GM23338 (cell line): ENCODE results near the gene SSR4. TPM values are rescaled to one million over a fixed set of nuclear protein-coding genes. Genes with fewer than 3 reads are reported as not detected.

Experiments used
- ATAC-seq: fragments of 200-7000 bp; cut with Tn5 transposase; 3 replicates; pipeline ENCODE4 v1.9.1; 2020
- DNase-seq: peaks from one replicate; pipeline ENCODE4 v3.0.0-alpha.2; 2015; ENCODE audit warnings: low spot score
- H2AFZ ChIP-seq: fragments of 200-600 bp; sonication (generic); 2 replicates; pipeline ENCODE4 v1.8.0; 2016; ENCODE audit warnings: antibody characterized with exemption, mild to moderate bottlenecking, moderate library complexity
- H3F3A ChIP-seq: fragments of 200-600 bp; sonication (generic); replicated peaks from 2 replicates; pipeline ENCODE4 v1.8.0; 2017; ENCODE audit warnings: antibody characterized with exemption, mixed run types, low read depth
- H3K27ac ChIP-seq: fragments of 200-600 bp; sonication (generic); 2 replicates; pipeline ENCODE4 v1.6.1; 2016; ENCODE audit warnings: low read depth
- H3K27me3 ChIP-seq: fragments of 200-600 bp; sonication (generic); 2 replicates; pipeline ENCODE4 v1.8.0; 2016; ENCODE audit warnings: mild to moderate bottlenecking, mixed run types, moderate library complexity; ENCODE audit not compliant: insufficient read depth
- H3K36me3 ChIP-seq: fragments of 200-600 bp; sonication (generic); 2 replicates; pipeline ENCODE4 v1.8.0; 2016; ENCODE audit warnings: mild to moderate bottlenecking; ENCODE audit not compliant: insufficient read depth
- H3K4me1 ChIP-seq: fragments of 200-600 bp; sonication (generic); 2 replicates; pipeline ENCODE4 v1.8.0; 2016; ENCODE audit warnings: mild to moderate bottlenecking, moderate library complexity; ENCODE audit not compliant: insufficient read depth
- H3K4me2 ChIP-seq: fragments of 200-600 bp; sonication (generic); 2 replicates; pipeline ENCODE4 v1.7.1; 2017; ENCODE audit warnings: mixed run types
- H3K4me3 ChIP-seq: fragments of 200-600 bp; sonication (generic); 2 replicates; pipeline ENCODE4 v1.6.1; 2016; ENCODE audit warnings: mixed run types
- H3K79me2 ChIP-seq: fragments of 200-600 bp; sonication (generic); replicated peaks from 2 replicates; pipeline ENCODE4 v1.8.0; 2017; ENCODE audit warnings: mild to moderate bottlenecking; ENCODE audit not compliant: insufficient read depth
- H3K9me2 ChIP-seq: fragments of 200-600 bp; sonication (generic); 2 replicates; pipeline ENCODE4 v1.8.0; 2017; ENCODE audit not compliant: insufficient read depth
- H4K20me1 ChIP-seq: fragments of 200-600 bp; sonication (generic); replicated peaks from 2 replicates; pipeline ENCODE4 v1.8.0; 2017; ENCODE audit warnings: mild to moderate bottlenecking; ENCODE audit not compliant: insufficient read depth
- H3K27ac Mint-ChIP-seq: 2 replicates; pipeline ENCODE4 v1.8.0; 2020; ENCODE audit warnings: inconsistent platforms, mild to moderate bottlenecking, moderate library complexity, mixed read lengths
- H3K27me3 Mint-ChIP-seq: 3 replicates; pipeline ENCODE4 v1.8.0; 2022; ENCODE audit warnings: low read depth, mild to moderate bottlenecking, moderate library complexity, mixed read lengths, inconsistent platforms; ENCODE audit not compliant: insufficient read depth, poor library complexity
- H3K36me3 Mint-ChIP-seq: 3 replicates; pipeline ENCODE4 v1.8.0; 2021; ENCODE audit warnings: low read depth, mild to moderate bottlenecking, inconsistent platforms, moderate library complexity, mixed read lengths
- H3K4me1 Mint-ChIP-seq: 3 replicates; pipeline ENCODE4 v1.8.0; 2020; ENCODE audit warnings: mild to moderate bottlenecking, inconsistent platforms, mixed read lengths
- H3K4me3 Mint-ChIP-seq: 3 replicates; pipeline ENCODE4 v1.8.0; 2021; ENCODE audit warnings: moderate library complexity, mild to moderate bottlenecking, inconsistent platforms, mixed read lengths
- H3K9me3 Mint-ChIP-seq: 3 replicates; pipeline ENCODE4 v1.8.0; 2020; ENCODE audit warnings: moderate library complexity, mild to moderate bottlenecking, inconsistent platforms, mixed read lengths
- CREB1 ChIP-seq: fragments of 250-450 bp; sonication (Bioruptor Pico); IDR thresholded peaks from 2 replicates; pipeline ENCODE4 v1.5.0; 2020; ENCODE audit warnings: low read depth, mild to moderate bottlenecking, moderate library complexity
- ETS1 ChIP-seq: IDR thresholded peaks from 2 replicates; pipeline ENCODE4 v1.6.1; 2016; ENCODE audit warnings: antibody characterized with exemption
- EZH2 ChIP-seq: fragments of 200-600 bp; sonication (generic); IDR thresholded peaks from one replicate; pipeline ENCODE4 v1.8.0; 2017; ENCODE audit warnings: antibody characterized with exemption, mild to moderate bottlenecking, low read depth; ENCODE audit not compliant: unreplicated experiment
- EZH2phosphoT487 ChIP-seq: fragments of 200-600 bp; sonication (generic); IDR thresholded peaks from one replicate; pipeline ENCODE4 v1.8.1; 2018; ENCODE audit warnings: antibody characterized with exemption; ENCODE audit not compliant: unreplicated experiment
- NANOG ChIP-seq: IDR thresholded peaks from 2 replicates; pipeline ENCODE4 v1.6.1; 2016; ENCODE audit warnings: antibody characterized with exemption, borderline replicate concordance
- POLR2AphosphoS5 ChIP-seq: IDR thresholded peaks from 2 replicates; pipeline ENCODE4 v1.6.1; 2016; ENCODE audit warnings: antibody characterized with exemption, low read depth
- REST ChIP-seq: IDR thresholded peaks from one replicate; pipeline ENCODE4 v1.6.1; 2018; ENCODE audit warnings: antibody characterized with exemption; ENCODE audit not compliant: unreplicated experiment
- STAT1 ChIP-seq: IDR thresholded peaks from one replicate; pipeline ENCODE4 v1.6.1; 2016; ENCODE audit warnings: antibody characterized with exemption; ENCODE audit not compliant: unreplicated experiment
- ZNF114 ChIP-seq: fragments of 250-450 bp; sonication (Bioruptor Pico); IDR thresholded peaks from 2 replicates; pipeline ENCODE4 v1.5.0; 2020; ENCODE audit warnings: mild to moderate bottlenecking, moderate library complexity
- ZNF331 ChIP-seq: fragments of 250-450 bp; sonication (Bioruptor Pico); IDR thresholded peaks from 2 replicates; pipeline ENCODE4 v1.5.0; 2020; ENCODE audit warnings: low read depth, mild to moderate bottlenecking, moderate library complexity
- polyA plus RNA-seq: library from polyadenylated mRNA; unstranded; fragments of >200 nt; fragmentation: Nextera tagmentation; extraction: Ambion mirVana; gene quantifications from 2 replicates; pipeline ENCODE4 v1.2.1, GENCODE V29; 2016
- total RNA-seq: library from RNA; depleted of rRNA; stranded (reverse); fragments of >200 nt; shearing (Covaris generic); gene quantifications from 2 replicates; pipeline ENCODE4 v1.2.3, GENCODE V29; 2014
- TF ChIP-seq, protein P1 (sequence below): fragments of 250-450 bp; sonication (Bioruptor Pico); IDR thresholded peaks from 2 replicates; pipeline ENCODE4 v1.5.0; 2020; ENCODE audit warnings: mild to moderate bottlenecking, moderate library complexity

SSR4 gene
- total and polyA plus RNA-seq, 2 experiments from 2014 or later, result 107 to 352 TPM

DNA sequence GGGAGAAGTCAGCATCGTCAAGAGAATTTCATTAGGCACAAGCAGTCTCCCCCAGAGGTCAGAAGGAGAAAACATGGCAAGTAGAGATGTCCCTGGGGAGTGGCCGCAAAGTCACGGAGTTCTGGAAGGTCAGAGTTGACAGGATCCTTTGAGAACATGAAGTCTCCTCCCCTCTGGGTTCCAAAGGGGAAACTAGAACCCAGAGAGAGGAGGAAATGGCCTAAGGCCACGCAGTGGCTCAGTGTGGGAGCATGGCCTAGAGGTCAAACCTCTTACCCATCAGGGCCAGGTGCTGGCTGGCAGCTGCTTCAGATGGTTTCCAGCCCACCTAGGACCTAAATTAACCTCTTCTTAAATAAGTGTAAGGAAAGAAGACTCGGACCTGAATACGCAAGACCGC, 1.2 kb upstream of the SSR4 start:
- no peaks in the 10 kb centered on the region for H3K9me2 ChIP-seq
- H3K27ac Mint-ChIP-seq, result no peak overlapping the region; the same call in 1 of the 2 replicates
- no peaks in the 10 kb centered on the region for H3K9me3 Mint-ChIP-seq
- peak overlapping the region; percentile 95 for H3K4me2 ChIP-seq
- no peak overlapping the region for H3K27ac ChIP-seq
- peak overlapping the region; percentile 92 for H3K4me3 Mint-ChIP-seq
- peaks cover 22% of the 10 kb centered on the region for H3K36me3 Mint-ChIP-seq
- peaks cover 4% of the 10 kb centered on the region for H3K27me3 Mint-ChIP-seq
- TF ChIP-seq STAT1, result no peak
- no peak for TF ChIP-seq NANOG
- TF ChIP-seq REST, result no peak
- TF ChIP-seq ZNF114 (CRISPR knock-in tag), result no peak
- no peak for TF ChIP-seq ETS1
- no peak for TF ChIP-seq ZNF331 (CRISPR knock-in tag)
- no peak for TF ChIP-seq POLR2AphosphoS5
- no peak for TF ChIP-seq CREB1 (CRISPR knock-in tag)
- no peak for TF ChIP-seq EZH2phosphoT487
- TF ChIP-seq EZH2, result no peak
- TF ChIP-seq, protein P1, sequence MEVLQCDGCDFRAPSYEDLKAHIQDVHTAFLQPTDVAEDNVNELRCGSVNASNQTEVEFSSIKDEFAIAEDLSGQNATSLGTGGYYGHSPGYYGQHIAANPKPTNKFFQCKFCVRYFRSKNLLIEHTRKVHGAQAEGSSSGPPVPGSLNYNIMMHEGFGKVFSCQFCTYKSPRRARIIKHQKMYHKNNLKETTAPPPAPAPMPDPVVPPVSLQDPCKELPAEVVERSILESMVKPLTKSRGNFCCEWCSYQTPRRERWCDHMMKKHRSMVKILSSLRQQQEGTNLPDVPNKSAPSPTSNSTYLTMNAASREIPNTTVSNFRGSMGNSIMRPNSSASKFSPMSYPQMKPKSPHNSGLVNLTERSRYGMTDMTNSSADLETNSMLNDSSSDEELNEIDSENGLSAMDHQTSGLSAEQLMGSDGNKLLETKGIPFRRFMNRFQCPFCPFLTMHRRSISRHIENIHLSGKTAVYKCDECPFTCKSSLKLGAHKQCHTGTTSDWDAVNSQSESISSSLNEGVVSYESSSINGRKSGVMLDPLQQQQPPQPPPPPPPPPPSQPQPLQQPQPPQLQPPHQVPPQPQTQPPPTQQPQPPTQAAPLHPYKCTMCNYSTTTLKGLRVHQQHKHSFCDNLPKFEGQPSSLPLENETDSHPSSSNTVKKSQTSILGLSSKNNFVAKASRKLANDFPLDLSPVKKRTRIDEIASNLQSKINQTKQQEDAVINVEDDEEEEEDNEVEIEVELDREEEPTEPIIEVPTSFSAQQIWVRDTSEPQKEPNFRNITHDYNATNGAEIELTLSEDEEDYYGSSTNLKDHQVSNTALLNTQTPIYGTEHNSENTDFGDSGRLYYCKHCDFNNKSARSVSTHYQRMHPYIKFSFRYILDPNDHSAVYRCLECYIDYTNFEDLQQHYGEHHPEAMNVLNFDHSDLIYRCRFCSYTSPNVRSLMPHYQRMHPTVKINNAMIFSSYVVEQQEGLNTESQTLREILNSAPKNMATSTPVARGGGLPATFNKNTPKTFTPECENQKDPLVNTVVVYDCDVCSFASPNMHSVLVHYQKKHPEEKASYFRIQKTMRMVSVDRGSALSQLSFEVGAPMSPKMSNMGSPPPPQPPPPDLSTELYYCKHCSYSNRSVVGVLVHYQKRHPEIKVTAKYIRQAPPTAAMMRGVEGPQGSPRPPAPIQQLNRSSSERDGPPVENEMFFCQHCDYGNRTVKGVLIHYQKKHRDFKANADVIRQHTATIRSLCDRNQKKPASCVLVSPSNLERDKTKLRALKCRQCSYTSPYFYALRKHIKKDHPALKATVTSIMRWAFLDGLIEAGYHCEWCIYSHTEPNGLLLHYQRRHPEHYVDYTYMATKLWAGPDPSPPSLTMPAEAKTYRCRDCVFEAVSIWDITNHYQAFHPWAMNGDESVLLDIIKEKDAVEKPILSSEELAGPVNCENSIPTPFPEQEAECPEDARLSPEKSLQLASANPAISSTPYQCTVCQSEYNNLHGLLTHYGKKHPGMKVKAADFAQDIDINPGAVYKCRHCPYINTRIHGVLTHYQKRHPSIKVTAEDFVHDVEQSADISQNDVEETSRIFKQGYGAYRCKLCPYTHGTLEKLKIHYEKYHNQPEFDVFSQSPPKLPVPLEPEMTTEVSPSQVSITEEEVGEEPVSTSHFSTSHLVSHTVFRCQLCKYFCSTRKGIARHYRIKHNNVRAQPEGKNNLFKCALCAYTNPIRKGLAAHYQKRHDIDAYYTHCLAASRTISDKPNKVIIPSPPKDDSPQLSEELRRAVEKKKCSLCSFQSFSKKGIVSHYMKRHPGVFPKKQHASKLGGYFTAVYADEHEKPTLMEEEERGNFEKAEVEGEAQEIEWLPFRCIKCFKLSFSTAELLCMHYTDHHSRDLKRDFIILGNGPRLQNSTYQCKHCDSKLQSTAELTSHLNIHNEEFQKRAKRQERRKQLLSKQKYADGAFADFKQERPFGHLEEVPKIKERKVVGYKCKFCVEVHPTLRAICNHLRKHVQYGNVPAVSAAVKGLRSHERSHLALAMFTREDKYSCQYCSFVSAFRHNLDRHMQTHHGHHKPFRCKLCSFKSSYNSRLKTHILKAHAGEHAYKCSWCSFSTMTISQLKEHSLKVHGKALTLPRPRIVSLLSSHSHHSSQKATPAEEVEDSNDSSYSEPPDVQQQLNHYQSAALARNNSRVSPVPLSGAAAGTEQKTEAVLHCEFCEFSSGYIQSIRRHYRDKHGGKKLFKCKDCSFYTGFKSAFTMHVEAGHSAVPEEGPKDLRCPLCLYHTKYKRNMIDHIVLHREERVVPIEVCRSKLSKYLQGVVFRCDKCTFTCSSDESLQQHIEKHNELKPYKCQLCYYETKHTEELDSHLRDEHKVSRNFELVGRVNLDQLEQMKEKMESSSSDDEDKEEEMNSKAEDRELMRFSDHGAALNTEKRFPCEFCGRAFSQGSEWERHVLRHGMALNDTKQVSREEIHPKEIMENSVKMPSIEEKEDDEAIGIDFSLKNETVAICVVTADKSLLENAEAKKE, result no peak
- peak overlapping the region; percentile 77 for H3K4me3 ChIP-seq
- no peak for DNase-seq
- no peaks in the 10 kb centered on the region for H3K4me1 ChIP-seq
- peaks cover 17% of the 10 kb centered on the region for H3K4me1 Mint-ChIP-seq
- no peaks in the 10 kb centered on the region for H3K27me3 ChIP-seq
- no peak for ATAC-seq
- peaks cover 36% of the 10 kb centered on the region for H3K79me2 ChIP-seq
- H3K36me3 ChIP-seq, result no peaks in the 10 kb centered on the region
- H4K20me1 ChIP-seq, result 0 out of 2 replicates have a peak, but pooled peaks cover 3% of the 10 kb centered on the region
- no peak overlapping the region for H2AFZ ChIP-seq
- H3F3A ChIP-seq, result no peaks in the 10 kb centered on the region
